KMS-11 (cell line): ENCODE results near the gene NACA2.

Experiments
- H2AFZ ChIP-seq: fragments of 200-600 bp; sonication (generic); 2 replicates; pipeline ENCODE4 v1.6.1; 2016; ENCODE audit warnings: antibody characterized with exemption, mixed run types, low read depth
- H3K27ac ChIP-seq: fragments of 200-600 bp; sonication (generic); 2 replicates; pipeline ENCODE4 v1.6.1; 2016; ENCODE audit warnings: mild to moderate bottlenecking, mixed run types
- H3K27me3 ChIP-seq: fragments of 200-600 bp; sonication (generic); 2 replicates; pipeline ENCODE4 v1.6.1; 2017; ENCODE audit warnings: mild to moderate bottlenecking, low read depth, mixed run types, moderate library complexity; ENCODE audit not compliant: insufficient read depth
- H3K36me3 ChIP-seq: fragments of 200-600 bp; sonication (generic); 2 replicates; pipeline ENCODE4 v1.6.1; 2017; ENCODE audit warnings: mild to moderate bottlenecking, mixed run types; ENCODE audit not compliant: insufficient read depth
- H3K4me1 ChIP-seq: fragments of 200-600 bp; sonication (generic); 2 replicates; pipeline ENCODE4 v1.6.1; 2016; ENCODE audit warnings: mild to moderate bottlenecking, low read depth, mixed run types; ENCODE audit not compliant: poor library complexity, severe bottlenecking
- H3K4me2 ChIP-seq: fragments of 200-600 bp; sonication (generic); 2 replicates; pipeline ENCODE4 v1.7.0; 2016; ENCODE audit warnings: mild to moderate bottlenecking, mixed run types
- H3K4me3 ChIP-seq: fragments of 200-600 bp; sonication (generic); IDR thresholded peaks from 2 replicates; pipeline ENCODE4 v1.6.1; 2017; ENCODE audit warnings: low read depth, low read length, mixed read lengths; ENCODE audit not compliant: insufficient read depth
- H3K79me2 ChIP-seq: fragments of 200-600 bp; sonication (generic); 2 replicates; pipeline ENCODE4 v1.6.1; 2016; ENCODE audit warnings: low read depth, mixed run types; ENCODE audit not compliant: insufficient read depth
- H3K9ac ChIP-seq: fragments of 200-600 bp; sonication (generic); 2 replicates; pipeline ENCODE4 v1.6.1; 2016; ENCODE audit warnings: mild to moderate bottlenecking, mixed run types
- H4K20me1 ChIP-seq: fragments of 200-600 bp; sonication (generic); 2 replicates; pipeline ENCODE4 v1.6.1; 2016; ENCODE audit warnings: mild to moderate bottlenecking, mixed run types; ENCODE audit not compliant: insufficient read depth
- CTCF ChIP-seq: fragments of 200-600 bp; sonication (generic); conservative IDR thresholded peaks from 2 replicates; pipeline ENCODE4 v1.6.1; 2017; ENCODE audit warnings: low read depth, mild to moderate bottlenecking, antibody characterized with exemption, low read length, moderate library complexity, mixed read lengths

Gene NACA2

GRCh38 chr17:61619953-61620352 lies 28.9 kb upstream of the NACA2 start:
- Histone ChIP-seq H3K4me1 (peaks cover 8% of the 10 kb centered on the region), H3K79me2 (no peaks in the 10 kb centered on the region), H3K9ac (no peak overlapping the region), H4K20me1 (no peaks in the 10 kb centered on the region), H3K36me3 (no peaks in the 10 kb centered on the region), H3K27me3 (no peaks in the 10 kb centered on the region), H3K4me3 (no peak overlapping the region), H3K27ac (no peak overlapping the region), H3K4me2 (no peak overlapping the region), H2AFZ (no peak overlapping the region)
- no peak for TF ChIP-seq CTCF

- Histone ChIP-seq H2AFZ (no peak overlapping the region), H3K4me3 (no peak overlapping the region), H3K36me3 (no peaks in the 10 kb centered on the region), H4K20me1 (no peaks in the 10 kb centered on the region), H3K4me2 (no peak overlapping the region), H3K79me2 (no peaks in the 10 kb centered on the region), H3K4me1 (peaks cover 8% of the 10 kb centered on the region), H3K27ac (no peak overlapping the region), H3K27me3 (no peaks in the 10 kb centered on the region), H3K9ac (no peak overlapping the region)
- no peak for TF ChIP-seq CTCF
Observed at GRCh38 chr17:61619493-61619892, 28.5 kb upstream of the NACA2 start.

- Histone ChIP-seq H3K27ac (no peak overlapping the region), H3K4me2 (no peak overlapping the region), H3K4me3 (no peak overlapping the region), H4K20me1 (no peaks in the 10 kb centered on the region), H3K36me3 (no peaks in the 10 kb centered on the region), H3K9ac (no peak overlapping the region), H2AFZ (no peak overlapping the region), H3K79me2 (no peaks in the 10 kb centered on the region), H3K27me3 (no peaks in the 10 kb centered on the region), H3K4me1 (peaks cover 8% of the 10 kb centered on the region)
- TF ChIP-seq CTCF, result no peak
Observed at GRCh38 chr17:61618950-61619349, 27.9 kb upstream of the NACA2 start.

- Histone ChIP-seq H3K36me3 (no peaks in the 10 kb centered on the region), H3K4me3 (no peak overlapping the region), H3K27ac (no peak overlapping the region), H3K4me2 (no peak overlapping the region), H3K27me3 (no peaks in the 10 kb centered on the region), H3K9ac (no peak overlapping the region), H3K79me2 (no peaks in the 10 kb centered on the region), H2AFZ (no peak overlapping the region), H4K20me1 (no peaks in the 10 kb centered on the region), H3K4me1 (peaks cover 8% of the 10 kb centered on the region)
- no peak for TF ChIP-seq CTCF
Observed at GRCh38 chr17:61617330-61617729, 26.3 kb upstream of the NACA2 start.

- Histone ChIP-seq H3K4me3 (no peak overlapping the region), H3K27me3 (no peaks in the 10 kb centered on the region), H3K27ac (no peak overlapping the region), H3K4me2 (no peak overlapping the region), H3K36me3 (no peaks in the 10 kb centered on the region), H4K20me1 (no peaks in the 10 kb centered on the region), H3K9ac (no peak overlapping the region), H3K4me1 (peaks cover 8% of the 10 kb centered on the region), H3K79me2 (no peaks in the 10 kb centered on the region), H2AFZ (no peak overlapping the region)
- TF ChIP-seq CTCF, result no peak
Observed at GRCh38 chr17:61616783-61617182, 25.8 kb upstream of the NACA2 start.
